Vagina (tissue), 2 donors: Measurements from ENCODE around the gene GPR176. TPM values are rescaled to one million over a fixed set of nuclear protein-coding genes. Genes with fewer than 3 reads are reported as not detected.

Source experiments
- DNase-seq, 2 donors: peaks; one replicate each; pipeline ENCODE4 v3.0.0-alpha.2; 2017; ENCODE audit errors: extremely low spot score in 2 of 2
- H3K27ac ChIP-seq: fragments of 200-600 bp; sonication (generic); one replicate; pipeline ENCODE4 v1.5.1; 2019
- H3K27me3 ChIP-seq: fragments of 200-600 bp; sonication (generic); one replicate; pipeline ENCODE4 v1.5.1; 2019
- H3K36me3 ChIP-seq, 2 donors: fragments of 200-600 bp; sonication (generic); one replicate each; pipeline ENCODE4 v1.5.1; 2017 to 2019
- H3K4me1 ChIP-seq: fragments of 200-600 bp; sonication (generic); one replicate; pipeline ENCODE4 v1.5.1; 2019
- H3K4me3 ChIP-seq, 2 donors: fragments of 200-600 bp; sonication (generic); 1 replicate in 1 of 2; 2 replicates in 1 of 2; pipeline ENCODE4 v1.5.1; 2016 to 2019
- H3K9me3 ChIP-seq: fragments of 200-600 bp; sonication (generic); one replicate; pipeline ENCODE4 v1.5.1; 2019
- CTCF ChIP-seq, 3 experiments: fragments of 450-650 bp in 2 of 3; fragments of 200-600 bp in 1 of 3; sonication (generic) in 1 of 3; IDR thresholded peaks; one replicate each; pipeline ENCODE4 v1.5.1; 2017 to 2019; ENCODE audit warnings: antibody characterized with exemption in 3 of 3, mild to moderate bottlenecking in 2 of 3, moderate library complexity in 2 of 3
- POLR2A ChIP-seq, 2 donors: fragments of 450-650 bp; IDR thresholded peaks; one replicate each; pipeline ENCODE4 v1.6.1; 2017; ENCODE audit warnings: antibody characterized with exemption in 2 of 2, mild to moderate bottlenecking in 2 of 2, moderate library complexity in 2 of 2
- POLR2AphosphoS5 ChIP-seq, 2 donors: sonication (generic); formaldehyde crosslinking; IDR thresholded peaks; one replicate each; pipeline ENCODE4 v1.9.0; 2017; ENCODE audit warnings: antibody characterized with exemption in 2 of 2, mild to moderate bottlenecking in 2 of 2, low read depth in 1 of 2; ENCODE audit not compliant: insufficient read depth in 1 of 2
- intact Hi-C: fragments of 100-400 bp; cut with DNase I; formaldehyde crosslinking; loops from one replicate; pipeline ENCODE4 v1.15.1; 2023
- total RNA-seq: library from RNA; depleted of rRNA; stranded (reverse); fragments of >200 nt; gene quantifications from one replicate; pipeline ENCODE4 v1.2.3, GENCODE V29; 2016

Gene GPR176
- total RNA-seq, 1 donor from 2014 or later, result 5.4 TPM

GRCh38 chr15:39796601-39797000 lies 123.5 kb downstream of the GPR176 start:
- Histone ChIP-seq H3K4me3 (no peak overlapping the region), H3K36me3 (no peaks in the 10 kb centered on the region), H3K27ac (no peak overlapping the region), H3K4me1 (no peaks in the 10 kb centered on the region), H3K9me3 (no peaks in the 10 kb centered on the region), H3K27me3 (no peaks in the 10 kb centered on the region)
- no peak for DNase-seq
- intact Hi-C loops, result no loop called here
- no peak for TF ChIP-seq POLR2A (IDR thresholded peaks at IDR 0.05)
- no peak for TF ChIP-seq POLR2AphosphoS5 (IDR thresholded peaks at IDR 0.05; ENCODE audit: insufficient read depth in 1 of 2, low read depth in 1 of 2)
- TF ChIP-seq CTCF (IDR thresholded peaks at IDR 0.05), result no peak

GRCh38 chr15:39795486-39795885 lies 124.6 kb downstream of the GPR176 start:
- intact Hi-C loops, result no loop called here
- Histone ChIP-seq H3K27me3 (no peaks in the 10 kb centered on the region), H3K4me1 (no peaks in the 10 kb centered on the region), H3K36me3 (no peaks in the 10 kb centered on the region), H3K4me3 (no peak overlapping the region), H3K27ac (no peak overlapping the region), H3K9me3 (no peaks in the 10 kb centered on the region)
- no peak for DNase-seq
- TF ChIP-seq POLR2A (IDR thresholded peaks at IDR 0.05) (no peak), POLR2AphosphoS5 (IDR thresholded peaks at IDR 0.05; ENCODE audit: insufficient read depth in 1 of 2, low read depth in 1 of 2) (no peak), CTCF (IDR thresholded peaks at IDR 0.05) (no peak)

- no peaks in the 10 kb centered on the region for H3K4me1 ChIP-seq
- no peak overlapping the region for H3K4me3 ChIP-seq
- H3K27me3 ChIP-seq, result no peaks in the 10 kb centered on the region
- DNase-seq, result no peak
- TF ChIP-seq CTCF (IDR thresholded peaks at IDR 0.05) (no peak), POLR2AphosphoS5 (IDR thresholded peaks at IDR 0.05; ENCODE audit: insufficient read depth in 1 of 2, low read depth in 1 of 2) (no peak), POLR2A (IDR thresholded peaks at IDR 0.05) (no peak)
- no peaks in the 10 kb centered on the region for H3K9me3 ChIP-seq
- no peaks in the 10 kb centered on the region for H3K36me3 ChIP-seq
- H3K27ac ChIP-seq, result no peak overlapping the region
- intact Hi-C loops, result no loop called here
Measured at GRCh38 chr15:39794954-39795353, 125.1 kb downstream of the GPR176 start.

DNA sequence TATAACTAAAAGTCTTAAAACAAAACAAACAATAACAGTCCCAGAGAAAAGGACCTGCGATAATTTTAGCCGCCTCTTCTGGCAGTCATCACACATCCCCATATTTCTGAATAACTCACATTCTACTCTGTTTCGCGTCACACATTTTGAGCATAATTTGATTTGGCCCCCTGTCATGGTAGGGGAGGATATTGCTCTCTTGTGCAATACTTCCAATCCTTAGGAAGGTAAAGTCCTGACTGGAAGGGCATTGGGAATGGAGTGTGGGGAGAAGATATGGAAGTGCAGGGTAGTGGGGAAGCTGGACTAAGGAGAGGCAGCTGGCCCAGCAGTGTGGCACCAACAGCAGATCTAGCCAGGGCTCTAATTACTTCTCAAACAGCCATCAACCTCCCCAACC lies 126.1 kb downstream of the GPR176 start:
- Histone ChIP-seq H3K27ac (no peak overlapping the region), H3K4me3 (no peak overlapping the region), H3K4me1 (no peaks in the 10 kb centered on the region), H3K27me3 (no peaks in the 10 kb centered on the region), H3K36me3 (no peaks in the 10 kb centered on the region), H3K9me3 (no peaks in the 10 kb centered on the region)
- no peak for TF ChIP-seq POLR2AphosphoS5 (IDR thresholded peaks at IDR 0.05; ENCODE audit: insufficient read depth in 1 of 2, low read depth in 1 of 2)
- TF ChIP-seq POLR2A (IDR thresholded peaks at IDR 0.05), result no peak
- no peak for TF ChIP-seq CTCF (IDR thresholded peaks at IDR 0.05)
- intact Hi-C loops, result no loop called here
- DNase-seq, result no peak

- H3K4me1 ChIP-seq, result no peaks in the 10 kb centered on the region
- no peaks in the 10 kb centered on the region for H3K36me3 ChIP-seq
- no peak for DNase-seq
- TF ChIP-seq POLR2A (IDR thresholded peaks at IDR 0.05), result no peak
- TF ChIP-seq CTCF (IDR thresholded peaks at IDR 0.05), result no peak
- no peak for TF ChIP-seq POLR2AphosphoS5 (IDR thresholded peaks at IDR 0.05; ENCODE audit: insufficient read depth in 1 of 2, low read depth in 1 of 2)
- no peaks in the 10 kb centered on the region for H3K27me3 ChIP-seq
- H3K27ac ChIP-seq, result no peak overlapping the region
- no peaks in the 10 kb centered on the region for H3K9me3 ChIP-seq
- intact Hi-C loops, result no loop called here
- H3K4me3 ChIP-seq, result no peak overlapping the region
Measured at GRCh38 chr15:39792844-39793335, 127.2 kb downstream of the GPR176 start.
